Liver (tissue), 9 donors: Measurements from ENCODE around the gene LRMDA. TPM values are rescaled to one million over a fixed set of nuclear protein-coding genes. Genes with fewer than 3 reads are reported as not detected.
A peak's percentile ranks its signal among the peaks of the same experiment; 100 is the strongest.

ENCODE experiments used
- DNase-seq: peaks from one replicate; pipeline ENCODE4 v3.0.0-alpha.2; 2017; ENCODE audit warnings: low spot score
- H3K27ac ChIP-seq, 2 donors: one replicate each; pipeline ENCODE4 v1.7.0; 2013; ENCODE audit warnings: inconsistent platforms in 2 of 2, low read length in 2 of 2, control low read depth in 1 of 2, low read depth in 1 of 2, mild to moderate bottlenecking in 1 of 2
- H3K27me3 ChIP-seq, 4 donors: one replicate each; pipeline versions ENCODE4 v1.6.1 to v1.7.0; 2013; ENCODE audit warnings: low read length in 3 of 4, inconsistent platforms in 1 of 4, mild to moderate bottlenecking in 1 of 4, moderate library complexity in 1 of 4; ENCODE audit not compliant: control insufficient read depth in 4 of 4, insufficient read depth in 4 of 4
- H3K36me3 ChIP-seq, 4 donors: one replicate each; pipeline versions ENCODE4 v1.6.1 to v1.7.0; 2013; ENCODE audit warnings: low read length in 3 of 4, mild to moderate bottlenecking in 3 of 4, low read depth in 1 of 4, moderate library complexity in 1 of 4; ENCODE audit not compliant: control insufficient read depth in 4 of 4, insufficient read depth in 3 of 4
- H3K4me1 ChIP-seq, 4 donors: one replicate each; pipeline versions ENCODE4 v1.6.1 to v1.7.0; 2013; ENCODE audit warnings: low read length in 3 of 4, mild to moderate bottlenecking in 3 of 4, moderate library complexity in 1 of 4; ENCODE audit not compliant: control insufficient read depth in 4 of 4, insufficient read depth in 4 of 4
- H3K4me3 ChIP-seq, 3 donors: one replicate each; pipeline versions ENCODE4 v1.6.1 to v1.7.0; 2013; ENCODE audit warnings: low read length in 3 of 3, control low read depth in 1 of 3, low read depth in 1 of 3, mild to moderate bottlenecking in 1 of 3
- H3K9ac ChIP-seq, 2 donors: one replicate each; pipeline ENCODE4 v1.7.0; 2013; ENCODE audit warnings: low read length in 2 of 2, mild to moderate bottlenecking in 2 of 2, moderate library complexity in 2 of 2, control low read depth in 1 of 2, low read depth in 1 of 2
- H3K9me3 ChIP-seq, 4 donors: one replicate each; pipeline versions ENCODE4 v1.6.1 to v1.7.0; 2013; ENCODE audit warnings: low read length in 3 of 4; ENCODE audit not compliant: control insufficient read depth in 4 of 4
- FOXA1 ChIP-seq: IDR thresholded peaks from 2 replicates; pipeline ENCODE4 v1.6.1; 2016; ENCODE audit warnings: antibody characterized with exemption
- FOXA2 ChIP-seq: IDR thresholded peaks from 2 replicates; pipeline ENCODE4 v1.6.1; 2016; ENCODE audit warnings: antibody characterized with exemption
- HNF4A ChIP-seq, 2 donors: conservative IDR thresholded peaks; 2 replicates each; pipeline ENCODE4 v1.6.1; 2016; ENCODE audit warnings: antibody characterized with exemption in 2 of 2, mild to moderate bottlenecking in 2 of 2
- HNF4G ChIP-seq: IDR thresholded peaks from 2 replicates; pipeline ENCODE4 v1.6.1; 2016; ENCODE audit warnings: antibody characterized with exemption
- JUND ChIP-seq, 2 donors: IDR thresholded peaks; 2 replicates each; pipeline ENCODE4 v1.6.1; 2016; ENCODE audit warnings: antibody characterized with exemption in 2 of 2
- NR2F2 ChIP-seq: IDR thresholded peaks from 2 replicates; pipeline ENCODE4 v1.6.1; 2016; ENCODE audit warnings: antibody characterized with exemption
- RAD21 ChIP-seq, 2 donors: IDR thresholded peaks; 2 replicates each; pipeline ENCODE4 v1.6.1; 2016; ENCODE audit warnings: antibody characterized with exemption in 2 of 2, mild to moderate bottlenecking in 2 of 2
- REST ChIP-seq: IDR thresholded peaks from 2 replicates; pipeline ENCODE4 v1.6.1; 2016; ENCODE audit warnings: antibody characterized with exemption, mild to moderate bottlenecking
- RXRA ChIP-seq, 2 donors: IDR thresholded peaks; 2 replicates each; pipeline ENCODE4 v1.6.1; 2017 to 2018; ENCODE audit warnings: antibody characterized with exemption in 2 of 2, mild to moderate bottlenecking in 1 of 2
- SP1 ChIP-seq: IDR thresholded peaks from 2 replicates; pipeline ENCODE4 v1.6.1; 2018; ENCODE audit warnings: antibody characterized with exemption, mild to moderate bottlenecking
- TAF1 ChIP-seq: conservative IDR thresholded peaks from 2 replicates; pipeline ENCODE4 v1.6.1; 2016; ENCODE audit warnings: antibody characterized with exemption, mild to moderate bottlenecking
- YY1 ChIP-seq: IDR thresholded peaks from 2 replicates; pipeline ENCODE4 v1.6.1; 2016; ENCODE audit warnings: antibody characterized with exemption, mild to moderate bottlenecking
- WGBS: extraction: QIAGEN DNeasy Blood & Tissue Kit; methylation state at CpG from one replicate; pipeline ENCODE4 v1.1.7; 2013; 5-methylcytosine and 5-hydroxymethylcytosine counted together
- polyA plus RNA-seq, 2 donors: library from polyadenylated mRNA; stranded (reverse) in 1 of 2; unstranded in 1 of 2; fragments of 200-250 nt in 1 of 2; fragments of >200 nt in 1 of 2; fragmentation: Nextera tagmentation in 1 of 2; extraction: Ambion mirVana in 1 of 2; gene quantifications; one replicate each; pipeline versions ENCODE4 v1.2.1 to v1.2.3, GENCODE V29; 2013 to 2015
- total RNA-seq, 2 donors: library from RNA; depleted of rRNA; stranded (reverse); fragments of >200 nt; gene quantifications; one replicate each; pipeline ENCODE4 v1.2.3, GENCODE V29; 2014
- TF ChIP-seq, protein P1 (sequence below): fragments of 150-350 bp; IDR thresholded peaks from 2 replicates; pipeline ENCODE4 v1.5.1; 2017; ENCODE audit warnings: improper control_type of control experiment, low read depth, low read length; ENCODE audit not compliant: missing input control
- TF ChIP-seq, protein P2 (sequence below): IDR thresholded peaks from 2 replicates; pipeline ENCODE4 v1.6.1; 2016; ENCODE audit warnings: antibody characterized with exemption
- TF ChIP-seq, protein P3 (sequence below): IDR thresholded peaks from 2 replicates; pipeline ENCODE4 v1.6.1; 2016; ENCODE audit warnings: antibody characterized with exemption
- donor health status: healthy.
- donor health status: healthy.
- donor health status: healthy.
- donor health status: healthy.
- donor health status: healthy.

LRMDA gene
- total and polyA plus RNA-seq, 4 donors = 7.9 to 15.8 (median 11.3) TPM

- 89% methylated on average over 1 of the region's 1 CpG for WGBS
- Histone ChIP-seq H3K27ac (no peak overlapping the region), H3K9me3 (no peaks in the 10 kb centered on the region), H3K36me3 (no peaks in the 10 kb centered on the region), H3K9ac (no peak overlapping the region), H3K4me3 (no peak overlapping the region), H3K27me3 (no peaks in the 10 kb centered on the region), H3K4me1 (peaks cover 0 to 7% (median 3%) of the 10 kb centered on the region in 4 donors)
- no peak for DNase-seq
- TF ChIP-seq HNF4G (no peak), JUND (IDR thresholded peaks at IDR 0.05) (no peak), FOXA2 (peak; percentile 40), SP1 (no peak)
These were observed 879.2 kb downstream of the LRMDA start for GRCh38 chr10:76310588-76311080.

DNA sequence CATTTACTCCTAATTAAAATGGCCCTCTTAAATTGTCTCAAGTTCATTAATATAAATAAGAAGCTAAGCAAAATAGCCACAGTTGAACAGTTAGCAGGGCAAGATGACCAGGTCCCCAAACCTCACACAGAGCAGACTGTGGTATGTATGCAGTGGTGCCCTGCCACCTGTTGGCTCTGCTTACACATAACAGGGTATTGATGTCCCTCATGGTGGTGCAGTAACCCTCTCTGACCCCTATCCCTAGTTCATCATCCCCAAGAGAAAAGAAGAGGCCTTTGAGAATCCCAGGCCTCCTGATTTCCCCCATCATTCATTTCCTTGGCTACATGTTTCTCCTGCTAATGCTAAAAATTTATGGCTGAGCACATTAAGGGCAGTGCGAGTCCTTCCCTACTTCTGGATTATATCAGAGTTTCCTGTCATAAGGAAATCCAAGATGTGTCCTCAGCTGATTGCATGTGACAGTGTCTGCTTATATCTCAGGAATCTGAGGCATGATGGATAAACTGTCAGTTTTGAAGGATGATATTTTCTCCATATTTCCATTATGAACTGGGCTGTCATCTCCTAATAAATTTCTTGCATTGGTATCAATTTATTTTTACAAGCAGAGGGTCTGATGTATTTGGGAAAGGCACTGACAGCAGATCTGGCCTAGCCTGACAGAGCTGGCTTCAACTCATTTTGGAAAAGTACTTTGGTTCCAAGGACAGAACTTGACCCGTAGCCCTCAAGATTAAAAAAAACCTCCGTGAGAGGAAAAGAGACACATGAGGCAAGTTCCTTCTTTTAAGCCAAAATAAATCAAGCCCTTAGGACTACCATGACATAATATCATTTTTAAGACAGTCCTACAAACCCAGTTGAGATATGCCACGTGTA, 880.6 kb downstream of the LRMDA start:
- WGBS = 66% methylated on average over 4 of the region's 4 CpGs
- H3K36me3 ChIP-seq = no peaks in the 10 kb centered on the region
- no peaks in the 10 kb centered on the region for H3K27me3 ChIP-seq
- H3K4me1 ChIP-seq = peaks cover 0 to 6% (median 3%) of the 10 kb centered on the region in 4 donors
- H3K4me3 ChIP-seq = no peak overlapping the region
- peak; percentile 78 to 90 for TF ChIP-seq RAD21 (IDR thresholded peaks at IDR 0.05)
- no peak for TF ChIP-seq TAF1
- TF ChIP-seq YY1 = no peak
- TF ChIP-seq HNF4G = no peak
- TF ChIP-seq, protein P1, sequence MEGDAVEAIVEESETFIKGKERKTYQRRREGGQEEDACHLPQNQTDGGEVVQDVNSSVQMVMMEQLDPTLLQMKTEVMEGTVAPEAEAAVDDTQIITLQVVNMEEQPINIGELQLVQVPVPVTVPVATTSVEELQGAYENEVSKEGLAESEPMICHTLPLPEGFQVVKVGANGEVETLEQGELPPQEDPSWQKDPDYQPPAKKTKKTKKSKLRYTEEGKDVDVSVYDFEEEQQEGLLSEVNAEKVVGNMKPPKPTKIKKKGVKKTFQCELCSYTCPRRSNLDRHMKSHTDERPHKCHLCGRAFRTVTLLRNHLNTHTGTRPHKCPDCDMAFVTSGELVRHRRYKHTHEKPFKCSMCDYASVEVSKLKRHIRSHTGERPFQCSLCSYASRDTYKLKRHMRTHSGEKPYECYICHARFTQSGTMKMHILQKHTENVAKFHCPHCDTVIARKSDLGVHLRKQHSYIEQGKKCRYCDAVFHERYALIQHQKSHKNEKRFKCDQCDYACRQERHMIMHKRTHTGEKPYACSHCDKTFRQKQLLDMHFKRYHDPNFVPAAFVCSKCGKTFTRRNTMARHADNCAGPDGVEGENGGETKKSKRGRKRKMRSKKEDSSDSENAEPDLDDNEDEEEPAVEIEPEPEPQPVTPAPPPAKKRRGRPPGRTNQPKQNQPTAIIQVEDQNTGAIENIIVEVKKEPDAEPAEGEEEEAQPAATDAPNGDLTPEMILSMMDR = peak; percentile 61
- TF ChIP-seq NR2F2 = peak; percentile 70
- no peak for TF ChIP-seq REST
- TF ChIP-seq, protein P2, sequence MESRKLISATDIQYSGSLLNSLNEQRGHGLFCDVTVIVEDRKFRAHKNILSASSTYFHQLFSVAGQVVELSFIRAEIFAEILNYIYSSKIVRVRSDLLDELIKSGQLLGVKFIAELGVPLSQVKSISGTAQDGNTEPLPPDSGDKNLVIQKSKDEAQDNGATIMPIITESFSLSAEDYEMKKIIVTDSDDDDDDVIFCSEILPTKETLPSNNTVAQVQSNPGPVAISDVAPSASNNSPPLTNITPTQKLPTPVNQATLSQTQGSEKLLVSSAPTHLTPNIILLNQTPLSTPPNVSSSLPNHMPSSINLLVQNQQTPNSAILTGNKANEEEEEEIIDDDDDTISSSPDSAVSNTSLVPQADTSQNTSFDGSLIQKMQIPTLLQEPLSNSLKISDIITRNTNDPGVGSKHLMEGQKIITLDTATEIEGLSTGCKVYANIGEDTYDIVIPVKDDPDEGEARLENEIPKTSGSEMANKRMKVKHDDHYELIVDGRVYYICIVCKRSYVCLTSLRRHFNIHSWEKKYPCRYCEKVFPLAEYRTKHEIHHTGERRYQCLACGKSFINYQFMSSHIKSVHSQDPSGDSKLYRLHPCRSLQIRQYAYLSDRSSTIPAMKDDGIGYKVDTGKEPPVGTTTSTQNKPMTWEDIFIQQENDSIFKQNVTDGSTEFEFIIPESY = no peak
- peak in 1 of 2 donors; percentile 20 for TF ChIP-seq HNF4A (conservative IDR thresholded peaks at IDR 0.05)
- TF ChIP-seq JUND (IDR thresholded peaks at IDR 0.05) = no peak
- TF ChIP-seq RXRA (IDR thresholded peaks at IDR 0.05) = peak in 1 of 2 donors; percentile 62
- no peak for TF ChIP-seq FOXA2
- TF ChIP-seq, protein P3, sequence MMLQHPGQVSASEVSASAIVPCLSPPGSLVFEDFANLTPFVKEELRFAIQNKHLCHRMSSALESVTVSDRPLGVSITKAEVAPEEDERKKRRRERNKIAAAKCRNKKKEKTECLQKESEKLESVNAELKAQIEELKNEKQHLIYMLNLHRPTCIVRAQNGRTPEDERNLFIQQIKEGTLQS = no peak
- no peak for TF ChIP-seq SP1
- TF ChIP-seq FOXA1 = no peak
- DNase-seq = no peak
- no peaks in the 10 kb centered on the region for H3K9me3 ChIP-seq
- H3K9ac ChIP-seq = no peak overlapping the region
- H3K27ac ChIP-seq = no peak overlapping the region
